CD4-positive, alpha-beta T cell (primary cell): ENCODE measurements around the gene PROX2. TPM values are rescaled to one million over a fixed set of nuclear protein-coding genes. Genes with fewer than 3 reads are reported as not detected.
A peak's percentile ranks its signal among the peaks of the same experiment; 100 is the strongest.

ENCODE experiments used
- ATAC-seq: fragments of 200-7000 bp; cut with Tn5 transposase; one replicate; pipeline ENCODE4 v1.10.0; 2022; ENCODE audit warnings: mild to moderate bottlenecking; ENCODE audit not compliant: poor library complexity
- CTCF ChIA-PET: fragments of 350-600 bp; sonication (Branson Sonifier 250); formaldehyde crosslinking; loops from one replicate; lab custom pipeline; 2021; ENCODE audit warnings: antibody characterized with exemption, inconsistent platforms; lab: Charles Lee
- POLR2A ChIA-PET: fragments of 350-600 bp; sonication (Branson Sonifier 250); formaldehyde crosslinking; loops from one replicate; lab custom pipeline; 2021; ENCODE audit warnings: antibody characterized with exemption, inconsistent platforms; lab: Charles Lee
- DNase-seq, 14 experiments: peaks; one replicate each; pipeline ENCODE4 v3.0.0-alpha.2; 2013 to 2020; ENCODE audit warnings: mixed read lengths in 2 of 14
- H3K27ac ChIP-seq, 2 donors: one replicate each; pipeline versions ENCODE4 v1.5.1 to v1.7.0; 2013; ENCODE audit warnings: low read length in 2 of 2, low read depth in 1 of 2, mild to moderate bottlenecking in 1 of 2
- H3K27me3 ChIP-seq, 2 experiments: 1 replicate in 1 of 2; 2 replicates in 1 of 2; pipeline versions ENCODE4 v1.6.1 to v1.7.0; 2013; ENCODE audit warnings: low read length in 2 of 2, control low read depth in 1 of 2, mild to moderate bottlenecking in 1 of 2, moderate library complexity in 1 of 2; ENCODE audit not compliant: insufficient read depth in 2 of 2, control insufficient read depth in 1 of 2
- H3K36me3 ChIP-seq: one replicate; pipeline ENCODE4 v1.6.1; 2013; ENCODE audit warnings: low read length, control low read depth; ENCODE audit not compliant: insufficient read depth
- H3K4me1 ChIP-seq: one replicate; pipeline ENCODE4 v1.6.1; 2013; ENCODE audit warnings: low read length, control low read depth; ENCODE audit not compliant: insufficient read depth
- H3K4me3 ChIP-seq: one replicate; pipeline ENCODE4 v1.5.1; 2013; ENCODE audit warnings: mild to moderate bottlenecking, low read length, moderate library complexity
- H3K9me3 ChIP-seq, 2 experiments: 1 replicate in 1 of 2; 2 replicates in 1 of 2; pipeline versions ENCODE4 v1.6.1 to v1.7.0; 2013; ENCODE audit warnings: low read length in 2 of 2, mild to moderate bottlenecking in 2 of 2, control low read depth in 1 of 2, moderate library complexity in 1 of 2; ENCODE audit not compliant: control insufficient read depth in 1 of 2, insufficient read depth in 1 of 2
- H3K27ac Mint-ChIP-seq: one replicate; pipeline ENCODE4 v1.8.0; 2020; ENCODE audit warnings: mixed read lengths
- H3K27me3 Mint-ChIP-seq: one replicate; pipeline ENCODE4 v1.8.0; 2021; ENCODE audit warnings: mixed read lengths
- H3K36me3 Mint-ChIP-seq: one replicate; pipeline ENCODE4 v1.8.0; 2021; ENCODE audit warnings: low read depth, mixed read lengths
- H3K4me1 Mint-ChIP-seq: one replicate; pipeline ENCODE4 v1.8.0; 2021; ENCODE audit warnings: low read depth, mixed read lengths
- H3K4me3 Mint-ChIP-seq: one replicate; pipeline ENCODE4 v1.8.0; 2020; ENCODE audit warnings: mild to moderate bottlenecking, mixed read lengths
- H3K9me3 Mint-ChIP-seq: one replicate; pipeline ENCODE4 v1.8.0; 2020; ENCODE audit warnings: mixed read lengths
- intact Hi-C, 2 experiments: fragments of 100-400 bp; cut with DNase I in 1 of 2; cut with micrococcal nuclease in 1 of 2; formaldehyde crosslinking; loops; one replicate each; pipeline versions ENCODE4 v1.15.1 to v1.9.0; 2023 to 2025; cut with DNase I, micrococcal nuclease
- polyA plus RNA-seq, 2 donors: library from polyadenylated mRNA; unstranded; fragments of 120-200 nt; gene quantifications; one replicate each; pipeline ENCODE4 v1.2.1, GENCODE V29; 2013
- total RNA-seq, 174 experiments: library from RNA in 2 of 174; stranded (reverse) in 2 of 174; gene quantifications; one replicate each; pipeline ENCODE4 v1.2.3 and lab custom pipeline; 2021 to 2026
- TF ChIP-seq, protein P1 (sequence below): fragments of 200-600 bp; IDR thresholded peaks from one replicate; pipeline ENCODE4 v1.8.0; 2022; ENCODE audit warnings: antibody characterized with exemption, mild to moderate bottlenecking

Gene PROX2, protein sequence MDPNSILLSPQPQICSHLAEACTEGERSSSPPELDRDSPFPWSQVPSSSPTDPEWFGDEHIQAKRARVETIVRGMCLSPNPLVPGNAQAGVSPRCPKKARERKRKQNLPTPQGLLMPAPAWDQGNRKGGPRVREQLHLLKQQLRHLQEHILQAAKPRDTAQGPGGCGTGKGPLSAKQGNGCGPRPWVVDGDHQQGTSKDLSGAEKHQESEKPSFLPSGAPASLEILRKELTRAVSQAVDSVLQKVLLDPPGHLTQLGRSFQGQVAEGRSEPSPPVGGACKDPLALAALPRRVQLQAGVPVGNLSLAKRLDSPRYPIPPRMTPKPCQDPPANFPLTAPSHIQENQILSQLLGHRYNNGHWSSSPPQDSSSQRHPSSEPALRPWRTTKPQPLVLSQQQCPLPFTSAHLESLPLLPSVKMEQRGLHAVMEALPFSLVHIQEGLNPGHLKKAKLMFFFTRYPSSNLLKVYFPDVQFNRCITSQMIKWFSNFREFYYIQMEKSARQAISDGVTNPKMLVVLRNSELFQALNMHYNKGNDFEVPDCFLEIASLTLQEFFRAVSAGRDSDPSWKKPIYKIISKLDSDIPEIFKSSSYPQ
- total RNA-seq: under 1 TPM in 1 of 2 experiments, not detected in 1; 0.25 TPM
- 1.4 TPM for polyA plus RNA-seq (2013, experiment 1 of 2)
- polyA plus RNA-seq (2013, experiment 2 of 2): 0.95 TPM
- 0 to 0.49 (median 0.06) reads per million in 172 experiments for total RNA-seq (lab: John Stamatoyannopoulos, UW)

DNA sequence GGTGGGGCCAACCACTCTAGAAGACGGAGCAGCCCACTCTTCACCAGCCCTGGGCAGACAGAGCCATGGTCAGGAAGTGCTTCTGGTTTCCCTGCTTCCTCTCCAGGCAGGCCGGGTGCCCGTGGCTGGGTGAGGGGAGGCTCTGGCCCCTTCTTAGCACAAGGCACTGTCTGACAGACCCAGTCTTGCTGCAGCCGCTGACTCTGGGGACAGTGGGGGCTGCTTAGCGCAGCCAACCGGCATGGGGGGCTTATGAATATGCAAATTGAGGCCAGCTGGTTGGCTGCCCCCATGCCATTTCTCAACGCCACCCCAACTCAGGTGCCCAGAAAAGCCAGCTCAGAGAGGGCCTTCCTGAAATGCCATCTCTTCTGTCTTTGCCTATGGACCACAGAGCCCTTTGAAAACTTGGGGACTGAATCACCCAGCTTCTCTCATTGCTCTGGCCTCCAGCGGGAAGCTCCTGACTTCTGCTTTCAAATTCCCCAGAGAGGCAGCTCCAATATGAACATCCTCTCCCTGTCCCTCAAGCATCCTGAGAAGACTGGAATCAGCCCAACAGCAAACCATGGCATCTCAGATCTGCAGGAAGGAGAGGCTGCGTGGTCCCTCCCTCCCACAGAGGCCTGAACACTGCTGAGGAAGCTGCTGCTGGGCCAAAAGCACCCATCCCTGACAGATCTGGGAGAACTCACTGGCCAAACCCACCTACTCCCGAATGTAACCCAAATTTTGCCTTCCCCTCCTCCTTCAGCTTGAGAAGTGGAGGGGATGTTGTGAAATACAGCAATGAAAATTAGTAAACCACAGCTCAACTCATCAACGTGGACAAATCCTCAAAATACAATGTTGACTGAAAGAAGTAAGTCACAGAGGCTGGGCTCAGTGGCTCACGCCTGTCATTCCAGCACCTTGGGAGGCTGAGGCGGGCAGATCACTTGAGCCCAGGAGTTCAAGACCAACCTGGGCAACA, at the start of gene PROX2:
TSS of gene PROX2 (minus strand) at position 205 of the 973 bp plus-strand sequence. CDS start 12,311 bp downstream, outside the sequence.
- Mint-ChIP-seq H3K4me1 (peaks cover 42% of the 10 kb centered on the region), H3K4me3 (peak within 1 kb of the TSS; percentile 32)
- intact Hi-C loops: no loop called here

DNA sequence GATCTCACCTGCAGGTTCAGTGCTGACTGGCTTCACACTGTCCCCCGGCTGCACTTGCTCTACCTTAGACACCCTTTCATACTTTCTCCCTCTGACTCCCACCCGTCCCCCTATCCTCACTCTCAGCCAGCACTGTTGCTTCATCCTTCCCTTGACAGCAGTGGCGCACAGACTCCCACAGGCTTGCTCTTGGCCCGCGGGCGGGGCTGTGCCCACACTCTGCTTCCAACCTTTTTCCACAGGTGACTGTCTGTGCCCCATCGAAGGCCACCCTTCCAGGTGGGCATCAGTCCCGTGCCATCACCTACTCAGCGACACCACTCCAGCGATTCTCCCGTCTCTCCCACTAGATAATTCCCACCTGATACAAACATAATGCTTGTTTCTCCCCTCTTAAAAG, 48.1 kb upstream of the PROX2 start:
- H3K4me1 ChIP-seq: peaks cover 17% of the 10 kb centered on the region
- H3K4me3 ChIP-seq: no peak overlapping the region
- Mint-ChIP-seq H3K4me3 (peak overlapping the region; percentile 48), H3K36me3 (no peaks in the 10 kb centered on the region), H3K27ac (no peak overlapping the region), H3K27me3 (peaks cover 8% of the 10 kb centered on the region), H3K4me1 (peaks cover 10% of the 10 kb centered on the region), H3K9me3 (no peaks in the 10 kb centered on the region)
- no peaks in the 10 kb centered on the region for H3K9me3 ChIP-seq
- ChIA-PET POLR2A (interaction anchor here (1.1 to 1.2 kb wide), 2 partner anchors 14 to 140 kb away, joined by 3 to 4 read pairs; partner anchors contain the start of gene ACYP1), CTCF (no interaction called here)
- H3K36me3 ChIP-seq: no peaks in the 10 kb centered on the region
- ATAC-seq (no peak), DNase-seq (no peak)
- TF ChIP-seq, protein P1, sequence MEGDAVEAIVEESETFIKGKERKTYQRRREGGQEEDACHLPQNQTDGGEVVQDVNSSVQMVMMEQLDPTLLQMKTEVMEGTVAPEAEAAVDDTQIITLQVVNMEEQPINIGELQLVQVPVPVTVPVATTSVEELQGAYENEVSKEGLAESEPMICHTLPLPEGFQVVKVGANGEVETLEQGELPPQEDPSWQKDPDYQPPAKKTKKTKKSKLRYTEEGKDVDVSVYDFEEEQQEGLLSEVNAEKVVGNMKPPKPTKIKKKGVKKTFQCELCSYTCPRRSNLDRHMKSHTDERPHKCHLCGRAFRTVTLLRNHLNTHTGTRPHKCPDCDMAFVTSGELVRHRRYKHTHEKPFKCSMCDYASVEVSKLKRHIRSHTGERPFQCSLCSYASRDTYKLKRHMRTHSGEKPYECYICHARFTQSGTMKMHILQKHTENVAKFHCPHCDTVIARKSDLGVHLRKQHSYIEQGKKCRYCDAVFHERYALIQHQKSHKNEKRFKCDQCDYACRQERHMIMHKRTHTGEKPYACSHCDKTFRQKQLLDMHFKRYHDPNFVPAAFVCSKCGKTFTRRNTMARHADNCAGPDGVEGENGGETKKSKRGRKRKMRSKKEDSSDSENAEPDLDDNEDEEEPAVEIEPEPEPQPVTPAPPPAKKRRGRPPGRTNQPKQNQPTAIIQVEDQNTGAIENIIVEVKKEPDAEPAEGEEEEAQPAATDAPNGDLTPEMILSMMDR: no peak
- no peaks in the 10 kb centered on the region for H3K27me3 ChIP-seq
- intact Hi-C loops: no loop called here
- H3K27ac ChIP-seq: no peak overlapping the region

More for the DNA sequence above, at the start of gene PROX2:
- TF ChIP-seq, protein P1: no peak
- Mint-ChIP-seq H3K36me3 (no peaks in the 10 kb centered on the region), H3K9me3 (no peaks in the 10 kb centered on the region), H3K27ac (peak within 1 kb of the TSS; percentile 17), H3K27me3 (no peaks in the 10 kb centered on the region)
- ATAC-seq (peak; percentile 63), DNase-seq (peak in 9 of 14 experiments; percentile 8 to 46 (median 21))
- no peaks in the 10 kb centered on the region for H3K36me3 ChIP-seq
- no peaks in the 10 kb centered on the region for H3K27me3 ChIP-seq
- CTCF ChIA-PET: interaction anchor here (1.4 to 1.6 kb wide), 2 partner anchors 15 to 30 kb away, joined by 5 read pairs; no protein-coding TSS in a partner anchor
- H3K9me3 ChIP-seq: no peaks in the 10 kb centered on the region
- peaks cover 34% of the 10 kb centered on the region for H3K4me1 ChIP-seq
- no peak within 1 kb of the TSS for H3K4me3 ChIP-seq
- POLR2A ChIA-PET: interaction anchor here (0.9 to 1.1 kb wide), 2 partner anchors 8 to 13 kb away, joined by 3 read pairs; no protein-coding TSS in a partner anchor
- H3K27ac ChIP-seq: no peak within 1 kb of the TSS
